Activated T-cell treated with anti-CD3 and anti-CD28 coated beads, Interleukin-2, amount 50 U/mL, for 72 hours (primary cell): ENCODE measurements around the gene CALN1. TPM values are rescaled to one million over a fixed set of nuclear protein-coding genes. Genes with fewer than 3 reads are reported as not detected.

Experiments
- ATAC-seq, 2 donors: fragments of 150-1000 bp; cut with Tn5 transposase; replicated peaks in 1 of 2; 2 replicates each; pipeline ENCODE4 v1.10.0; 2021; ENCODE audit warnings: moderate library complexity in 2 of 2, mild to moderate bottlenecking in 1 of 2
- DNase-seq, 2 donors: peaks; one replicate each; pipeline ENCODE4 v3.0.0; 2021 to 2022; ENCODE audit warnings: mixed read lengths in 1 of 2
- H3K27ac Mint-ChIP-seq: one replicate; pipeline ENCODE4 v1.8.0; 2022; ENCODE audit warnings: mild to moderate bottlenecking, moderate library complexity, mixed read lengths
- H3K27me3 Mint-ChIP-seq: one replicate; pipeline ENCODE4 v1.8.0; 2022; ENCODE audit warnings: low read depth, mixed read lengths
- H3K36me3 Mint-ChIP-seq, 2 donors: one replicate each; pipeline ENCODE4 v1.8.0; 2022; ENCODE audit warnings: mixed read lengths in 2 of 2, mild to moderate bottlenecking in 1 of 2; ENCODE audit not compliant: insufficient read depth in 2 of 2
- H3K4me1 Mint-ChIP-seq: one replicate; pipeline ENCODE4 v1.8.0; 2022; ENCODE audit warnings: low read depth, mixed read lengths
- H3K4me3 Mint-ChIP-seq, 2 donors: one replicate each; pipeline ENCODE4 v1.8.0; 2022; ENCODE audit warnings: mild to moderate bottlenecking in 2 of 2, mixed read lengths in 2 of 2, moderate library complexity in 2 of 2
- H3K9me3 Mint-ChIP-seq, 2 donors: one replicate each; pipeline ENCODE4 v1.8.0; 2022; ENCODE audit warnings: mixed read lengths in 2 of 2
- total RNA-seq, 2 donors: library from RNA; stranded (reverse); gene quantifications; one replicate each; pipeline ENCODE4 v1.2.3, GENCODE V29; 2022

The CALN1 gene
- total RNA-seq, 2 donors from 2014 or later, result 0.86 TPM; not detected in 1

DNA sequence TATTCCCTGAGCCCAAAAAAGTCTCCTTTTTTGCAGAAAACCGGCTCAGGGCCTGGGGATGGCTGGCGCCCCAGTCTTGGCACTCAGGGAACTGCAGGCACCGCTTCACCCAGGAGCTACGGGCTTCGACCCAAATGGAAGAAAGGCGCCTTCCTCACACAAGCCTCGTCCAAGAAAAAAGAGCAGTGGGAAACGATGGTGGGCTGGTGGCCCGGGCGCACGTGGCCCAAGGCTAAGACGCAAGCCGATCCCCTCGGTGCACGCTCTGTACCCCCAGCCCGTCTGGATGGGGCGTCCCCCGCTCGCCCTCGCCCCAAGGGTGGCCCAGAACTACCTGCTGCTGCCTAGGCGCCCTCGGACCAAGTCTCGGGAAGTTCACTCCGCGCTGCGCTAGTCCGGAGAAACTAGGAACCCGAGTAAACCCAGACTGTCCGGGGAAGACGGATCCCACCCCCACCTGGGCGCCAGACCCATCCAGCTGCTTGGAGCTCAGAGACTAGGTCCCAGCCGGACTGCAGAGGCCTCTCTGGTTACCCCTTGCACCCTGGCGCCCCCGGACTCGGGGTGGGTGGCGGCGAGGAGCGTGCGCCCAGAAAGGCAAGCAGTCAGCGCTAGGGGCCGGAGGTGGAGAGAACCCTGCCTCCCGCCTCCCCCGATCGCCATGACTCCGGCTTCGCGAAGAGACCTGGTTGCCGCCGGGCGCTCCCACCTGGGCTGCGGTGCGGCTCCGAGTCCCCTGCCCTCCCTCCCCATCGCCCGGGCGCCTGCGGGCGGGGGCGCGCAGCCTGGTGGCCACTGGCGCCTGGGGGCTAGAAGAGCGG, 76.4 kb downstream of the CALN1 start:
- H3K9me3 Mint-ChIP-seq, result peaks cover 5 to 6% of the 10 kb centered on the region in 2 donors
- no peak overlapping the region for H3K27ac Mint-ChIP-seq
- no peak for DNase-seq
- ATAC-seq, result no peak
- peaks cover 5% of the 10 kb centered on the region for H3K4me1 Mint-ChIP-seq
- H3K27me3 Mint-ChIP-seq, result peaks cover 30% of the 10 kb centered on the region
- no peak overlapping the region for H3K4me3 Mint-ChIP-seq
- H3K36me3 Mint-ChIP-seq, result peaks cover 1 to 2% of the 10 kb centered on the region in 2 donors

- H3K4me3 Mint-ChIP-seq, result no peak overlapping the region
- H3K4me1 Mint-ChIP-seq, result peaks cover 5% of the 10 kb centered on the region
- DNase-seq, result no peak
- no peak for ATAC-seq
- peaks cover 5 to 6% of the 10 kb centered on the region in 2 donors for H3K9me3 Mint-ChIP-seq
- H3K36me3 Mint-ChIP-seq, result peaks cover 1 to 2% of the 10 kb centered on the region in 2 donors
- no peak overlapping the region for H3K27ac Mint-ChIP-seq
- peaks cover 30% of the 10 kb centered on the region for H3K27me3 Mint-ChIP-seq
Observed at GRCh38 chr7:72334698-72335097, 77.4 kb downstream of the CALN1 start.

- DNase-seq (no peak), ATAC-seq (no peak)
- Mint-ChIP-seq H3K27me3 (peaks cover 27% of the 10 kb centered on the region), H3K4me3 (no peak overlapping the region), H3K36me3 (peaks cover 1 to 2% of the 10 kb centered on the region in 2 donors), H3K27ac (no peak overlapping the region), H3K9me3 (peaks cover 1 to 5% of the 10 kb centered on the region in 2 donors), H3K4me1 (peaks cover 5% of the 10 kb centered on the region)
Observed at GRCh38 chr7:72334066-72334465, 78.1 kb downstream of the CALN1 start.

DNA sequence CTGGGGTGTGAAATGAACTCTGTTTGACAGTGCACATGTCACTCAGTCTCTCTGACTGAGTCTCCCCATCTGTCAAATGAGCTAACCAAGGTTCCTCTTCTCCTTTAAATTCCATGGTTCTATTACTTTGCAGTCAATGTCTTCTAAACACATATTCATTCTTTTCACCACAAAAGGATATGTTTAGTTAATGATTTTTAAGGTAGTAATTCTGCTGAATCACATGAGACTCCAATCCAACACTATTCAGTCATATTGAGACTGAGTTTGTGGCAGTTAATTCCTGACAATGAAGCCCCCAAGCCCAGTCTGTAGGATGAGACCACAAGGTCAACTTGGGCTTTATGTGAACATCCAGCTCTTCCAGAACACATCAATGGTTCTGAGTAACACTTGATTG, 85.3 kb downstream of the CALN1 start:
- Mint-ChIP-seq H3K27ac (no peak overlapping the region), H3K27me3 (no peaks in the 10 kb centered on the region), H3K36me3 (no peaks in the 10 kb centered on the region), H3K4me1 (no peaks in the 10 kb centered on the region), H3K9me3 (peaks cover 1 to 2% of the 10 kb centered on the region in 2 donors), H3K4me3 (no peak overlapping the region)
- ATAC-seq (no peak), DNase-seq (no peak)

DNA sequence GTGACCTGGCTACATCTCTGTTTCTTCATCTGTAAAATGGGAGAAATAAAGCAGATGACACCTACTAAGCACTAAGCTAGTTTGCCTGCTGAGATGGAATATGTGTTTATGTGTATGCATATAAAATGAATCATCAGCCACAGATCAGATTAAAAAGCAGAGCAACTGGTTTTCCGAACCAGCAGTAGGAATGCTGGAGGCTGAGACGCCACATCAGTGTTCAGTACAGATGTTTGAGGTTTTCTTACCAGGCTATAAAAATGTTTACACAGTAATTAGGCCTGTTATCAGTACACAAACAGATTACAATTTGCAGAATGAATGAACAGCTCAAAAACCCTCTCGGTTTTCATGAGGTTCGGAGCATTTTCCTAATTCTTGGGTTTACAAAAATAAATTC, 85.8 kb downstream of the CALN1 start:
- Mint-ChIP-seq H3K4me1 (no peaks in the 10 kb centered on the region), H3K27ac (no peak overlapping the region), H3K4me3 (no peak overlapping the region), H3K36me3 (no peaks in the 10 kb centered on the region), H3K9me3 (peaks cover 1 to 2% of the 10 kb centered on the region in 2 donors), H3K27me3 (no peaks in the 10 kb centered on the region)
- DNase-seq, result no peak
- no peak for ATAC-seq

DNA sequence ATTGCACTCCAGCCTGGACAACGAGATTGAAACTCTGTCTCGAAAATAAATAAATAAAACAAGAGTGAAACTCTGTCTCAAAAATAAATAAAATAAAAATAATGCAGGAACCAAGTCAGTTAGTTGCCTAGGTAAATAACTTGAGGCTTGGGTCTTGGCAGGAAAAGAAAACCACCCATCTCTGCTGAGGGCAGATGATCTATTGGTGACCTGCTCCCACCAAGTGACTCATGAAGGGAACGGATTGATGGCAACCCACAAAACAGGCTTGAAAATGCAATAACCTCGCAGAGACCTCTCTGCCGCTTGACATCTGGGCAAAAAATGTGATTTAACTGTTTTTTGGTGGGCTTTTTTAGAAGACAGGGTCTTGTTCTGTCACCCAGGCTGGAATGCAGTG, 86.6 kb downstream of the CALN1 start:
- Mint-ChIP-seq H3K9me3 (peaks cover 2% of the 10 kb centered on the region in 2 donors), H3K4me1 (no peaks in the 10 kb centered on the region), H3K27ac (no peak overlapping the region), H3K27me3 (no peaks in the 10 kb centered on the region), H3K4me3 (no peak overlapping the region), H3K36me3 (no peaks in the 10 kb centered on the region)
- ATAC-seq (no peak), DNase-seq (no peak)

DNA sequence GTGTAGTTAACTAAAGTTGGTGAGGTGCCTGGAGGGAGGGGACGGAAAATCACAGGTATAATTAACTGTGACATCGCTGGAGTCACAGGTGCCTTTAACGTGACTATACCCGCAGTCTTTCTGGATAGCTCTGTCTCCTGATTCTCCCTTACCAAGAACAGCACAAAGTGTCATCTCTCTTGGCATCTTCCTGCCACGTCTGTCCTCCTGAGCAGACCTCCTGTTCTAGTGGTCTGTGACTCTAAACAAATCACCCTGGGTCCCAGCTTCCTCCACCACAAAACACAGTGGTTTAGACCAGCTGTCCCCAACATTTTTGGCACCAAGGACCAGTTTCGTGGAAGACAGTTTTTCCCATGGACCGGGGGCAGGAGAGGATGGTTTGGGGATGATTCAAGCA, 90.5 kb downstream of the CALN1 start:
- Mint-ChIP-seq H3K4me1 (no peaks in the 10 kb centered on the region), H3K27ac (no peak overlapping the region), H3K9me3 (peaks cover 0 to 1% of the 10 kb centered on the region in 2 donors), H3K36me3 (no peaks in the 10 kb centered on the region), H3K27me3 (no peaks in the 10 kb centered on the region), H3K4me3 (no peak overlapping the region)
- DNase-seq (no peak), ATAC-seq (no peak)

DNA sequence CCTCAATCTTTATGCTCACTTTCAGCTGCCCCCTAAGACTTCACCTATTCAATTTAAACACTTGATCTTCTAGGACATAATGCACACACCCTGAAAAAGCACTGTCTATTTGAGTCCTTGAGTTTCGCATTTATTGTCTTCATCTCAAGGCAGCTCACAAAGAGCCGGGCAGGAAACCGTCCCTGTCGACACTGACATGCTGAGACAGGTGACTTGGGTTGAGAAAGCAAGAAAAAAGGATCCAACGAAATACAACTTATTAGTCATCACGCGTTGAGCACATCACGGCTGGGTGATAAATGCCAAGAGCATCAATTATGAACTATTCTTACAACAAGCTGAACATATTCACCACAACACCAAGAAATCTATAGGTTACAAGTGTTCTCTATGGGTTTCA, 91.1 kb downstream of the CALN1 start:
- Mint-ChIP-seq H3K27me3 (no peaks in the 10 kb centered on the region), H3K27ac (no peak overlapping the region), H3K4me3 (no peak overlapping the region), H3K9me3 (peaks cover 0 to 1% of the 10 kb centered on the region in 2 donors), H3K4me1 (no peaks in the 10 kb centered on the region), H3K36me3 (no peaks in the 10 kb centered on the region)
- ATAC-seq (no peak), DNase-seq (no peak)

- DNase-seq, result no peak
- H3K27me3 Mint-ChIP-seq, result no peaks in the 10 kb centered on the region
- H3K36me3 Mint-ChIP-seq, result no peaks in the 10 kb centered on the region
- no peak overlapping the region for H3K4me3 Mint-ChIP-seq
- no peak for ATAC-seq
- no peak overlapping the region for H3K27ac Mint-ChIP-seq
- peaks cover 0 to 1% of the 10 kb centered on the region in 2 donors for H3K9me3 Mint-ChIP-seq
- no peaks in the 10 kb centered on the region for H3K4me1 Mint-ChIP-seq
Observed at GRCh38 chr7:72317341-72317740, 94.8 kb downstream of the CALN1 start.

- DNase-seq, result no peak
- H3K27me3 Mint-ChIP-seq, result no peaks in the 10 kb centered on the region
- no peak overlapping the region for H3K27ac Mint-ChIP-seq
- peaks cover 0 to 2% of the 10 kb centered on the region in 2 donors for H3K9me3 Mint-ChIP-seq
- no peaks in the 10 kb centered on the region for H3K36me3 Mint-ChIP-seq
- H3K4me3 Mint-ChIP-seq, result no peak overlapping the region
- no peaks in the 10 kb centered on the region for H3K4me1 Mint-ChIP-seq
- ATAC-seq, result no peak
Observed at GRCh38 chr7:72316148-72316547, 96.0 kb downstream of the CALN1 start.

GRCh38 chr7:72313906-72314305, 98.2 kb downstream of the CALN1 start:
- ATAC-seq, result no peak
- Mint-ChIP-seq H3K36me3 (no peaks in the 10 kb centered on the region), H3K4me1 (no peaks in the 10 kb centered on the region), H3K27me3 (no peaks in the 10 kb centered on the region), H3K4me3 (no peak overlapping the region), H3K9me3 (peaks cover 0 to 1% of the 10 kb centered on the region in 2 donors), H3K27ac (no peak overlapping the region)
- no peak for DNase-seq

GRCh38 chr7:72310301-72310700, 101.8 kb downstream of the CALN1 start:
- no peak for DNase-seq
- H3K27me3 Mint-ChIP-seq, result no peaks in the 10 kb centered on the region
- ATAC-seq, result no peak

DNA sequence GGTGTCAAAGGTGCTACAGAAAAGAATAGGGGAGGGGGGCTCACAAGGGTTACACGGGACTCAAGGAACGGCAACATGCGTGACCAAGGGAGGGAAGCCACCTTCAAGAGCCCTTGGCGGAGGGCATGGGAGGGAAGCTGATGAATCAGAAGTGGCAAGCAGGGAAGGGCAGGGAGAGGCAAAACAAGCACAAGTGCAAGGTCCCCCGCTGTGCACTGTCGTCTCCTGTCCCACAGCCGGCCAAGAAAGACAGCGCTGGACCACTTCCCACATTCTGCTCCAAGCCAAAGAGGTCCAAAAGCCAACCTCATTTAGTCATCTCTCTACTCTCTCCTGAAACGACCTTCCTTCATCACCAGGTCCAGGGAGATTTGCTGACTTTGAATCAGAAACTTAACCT, 102.7 kb downstream of the CALN1 start:
- ATAC-seq (no peak), DNase-seq (no peak)
- H3K36me3 Mint-ChIP-seq, result no peaks in the 10 kb centered on the region
- no peaks in the 10 kb centered on the region for H3K27me3 Mint-ChIP-seq
- H3K9me3 Mint-ChIP-seq, result peaks cover 0 to 1% of the 10 kb centered on the region in 2 donors
- no peaks in the 10 kb centered on the region for H3K4me1 Mint-ChIP-seq
- no peak overlapping the region for H3K27ac Mint-ChIP-seq
- H3K4me3 Mint-ChIP-seq, result no peak overlapping the region

More at GRCh38 chr7:72310301-72310700, 101.8 kb downstream of the CALN1 start:
- H3K4me1 Mint-ChIP-seq, result no peaks in the 10 kb centered on the region
- no peaks in the 10 kb centered on the region for H3K36me3 Mint-ChIP-seq
- H3K27ac Mint-ChIP-seq, result no peak overlapping the region
- H3K4me3 Mint-ChIP-seq, result no peak overlapping the region
- peaks cover 0 to 1% of the 10 kb centered on the region in 2 donors for H3K9me3 Mint-ChIP-seq

- ATAC-seq (no peak), DNase-seq (no peak)
- no peaks in the 10 kb centered on the region for H3K36me3 Mint-ChIP-seq
- no peak overlapping the region for H3K4me3 Mint-ChIP-seq
- H3K27ac Mint-ChIP-seq, result no peak overlapping the region
- H3K4me1 Mint-ChIP-seq, result no peaks in the 10 kb centered on the region
- no peaks in the 10 kb centered on the region for H3K27me3 Mint-ChIP-seq
- peaks cover 0 to 1% of the 10 kb centered on the region in 2 donors for H3K9me3 Mint-ChIP-seq
Observed at GRCh38 chr7:72308986-72309385, 103.2 kb downstream of the CALN1 start.
